Activated CD8-positive, alpha-beta memory T cell treated with anti-CD3 and anti-CD28 coated beads, Interleukin-2, amount 50 U/mL, for 1 hour (primary cell): ENCODE measurements around the gene SHISA6.
"Not testable (repeated sequence)": the region's sequence is repeated elsewhere in the genome, so short reads cannot be mapped to it uniquely, and the experiment has no call there.

Experiments used
- DNase-seq: peaks from one replicate; pipeline ENCODE4 v3.0.0-alpha.2; 2020; ENCODE audit errors: extremely low read depth

SHISA6 gene

GRCh38 chr17:11267999-11268575, 27.1 kb downstream of the SHISA6 start:
- DNase-seq: no peak

GRCh38 chr17:11269210-11269609, 28.2 kb downstream of the SHISA6 start:
- no peak for DNase-seq

DNA sequence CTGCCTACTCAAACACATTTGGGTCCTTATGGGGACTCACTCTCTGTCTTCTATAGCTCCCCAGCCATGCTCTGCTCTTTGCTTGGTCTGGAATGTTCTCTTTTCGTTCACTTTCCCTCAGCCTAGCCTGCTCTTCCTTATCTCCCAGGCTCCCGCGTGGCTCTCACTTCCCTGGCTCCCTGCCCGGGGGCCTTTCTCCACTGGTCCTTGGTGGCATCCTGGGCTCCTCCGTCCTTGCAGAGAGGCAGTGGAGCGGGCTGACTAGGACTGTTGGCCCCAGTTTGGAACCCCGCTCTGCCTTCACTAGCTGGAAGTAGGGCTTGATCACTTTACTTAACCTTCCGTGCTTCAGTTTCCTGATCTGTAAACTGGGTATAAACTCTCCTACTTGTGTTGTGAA, 31.2 kb downstream of the SHISA6 start:
- DNase-seq: no peak

DNA sequence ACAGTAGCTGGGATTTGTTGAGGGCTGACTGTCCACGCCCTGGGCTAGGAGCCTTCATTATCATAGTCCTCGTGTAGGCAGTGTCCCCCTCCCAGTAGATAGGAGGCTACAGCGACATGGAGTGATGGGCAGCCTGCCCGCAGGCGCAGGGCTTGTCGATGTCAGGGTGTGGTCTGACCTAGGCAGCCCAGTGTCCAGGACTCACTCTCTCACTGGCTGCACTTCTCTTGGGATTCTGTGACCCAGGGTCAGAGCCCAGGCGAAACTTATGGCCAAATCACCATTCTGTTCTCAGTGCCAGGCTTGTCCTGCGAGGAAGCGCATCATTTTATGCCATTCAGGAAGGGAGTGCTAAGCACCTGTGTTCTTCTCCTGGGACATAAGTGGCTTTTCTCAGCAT, 32.6 kb downstream of the SHISA6 start:
- DNase-seq: no peak

GRCh38 chr17:11274106-11274505, 33.1 kb downstream of the SHISA6 start:
- DNase-seq: no peak

- no peak for DNase-seq
These were observed 35.5 kb downstream of the SHISA6 start for GRCh38 chr17:11276486-11276885.

GRCh38 chr17:11278186-11278991, 37.4 kb downstream of the SHISA6 start:
- DNase-seq: no peak

DNA sequence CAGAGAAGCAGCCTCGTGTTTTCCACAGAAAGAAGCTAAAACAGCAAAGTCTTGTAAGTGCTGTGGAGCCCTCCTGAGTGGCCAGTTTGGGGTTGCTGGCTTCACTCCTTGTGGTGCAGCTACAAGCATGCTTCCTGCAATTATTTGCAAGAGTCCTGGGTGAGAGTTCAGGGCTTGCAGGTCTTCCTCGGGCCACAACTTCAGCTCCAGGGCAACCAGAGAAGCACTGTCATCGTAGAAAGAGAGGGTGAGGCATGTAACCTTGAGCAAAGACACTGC, 37.9 kb downstream of the SHISA6 start:
- no peak for DNase-seq

DNA sequence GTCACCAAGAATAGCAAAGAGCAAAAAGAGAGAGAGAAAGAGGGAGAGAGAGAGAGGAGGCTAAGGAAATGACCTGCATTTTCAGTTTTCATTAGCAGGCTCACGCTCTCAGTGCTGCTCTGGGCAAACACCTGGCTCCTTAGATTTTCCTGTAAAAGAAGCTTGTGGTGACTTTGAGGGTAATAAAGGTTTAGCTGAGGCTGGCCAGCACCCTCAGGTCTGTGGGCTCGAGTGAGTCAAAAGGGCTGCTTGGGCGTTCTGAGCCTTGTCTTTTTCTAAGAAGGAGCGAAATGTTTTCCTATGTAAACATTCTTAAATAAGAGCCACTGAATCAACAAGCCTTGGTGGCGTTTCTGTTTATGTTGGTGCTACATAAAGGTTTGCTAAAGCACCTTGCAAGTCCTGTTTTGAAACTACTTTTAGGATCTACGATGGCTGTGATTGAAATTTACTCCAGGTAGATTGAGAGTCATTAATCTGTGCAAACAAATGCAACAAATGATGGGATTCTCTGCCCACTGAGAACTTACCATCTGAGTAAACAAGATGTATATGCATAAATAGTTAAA, 38.8 kb downstream of the SHISA6 start:
- DNase-seq: no peak

DNA sequence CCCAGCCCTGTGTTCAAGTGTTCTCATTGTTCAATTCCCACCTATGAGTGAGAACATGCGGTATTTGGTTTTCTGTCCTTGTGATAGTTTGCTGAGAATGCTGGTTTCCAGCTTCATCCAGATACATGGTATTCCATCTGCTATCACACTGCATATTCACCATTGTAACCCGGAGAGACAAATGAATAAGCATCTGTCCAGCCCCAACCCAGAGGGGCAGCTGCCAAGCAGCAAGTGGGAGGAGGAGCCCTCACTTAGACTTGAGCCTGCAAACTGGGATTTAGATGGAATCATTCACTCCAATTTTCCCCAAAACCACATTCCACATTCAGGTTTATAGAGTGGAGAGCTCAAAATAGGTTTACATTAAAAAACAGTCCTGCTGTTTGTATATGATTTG, 41.6 kb downstream of the SHISA6 start:
- DNase-seq: no peak

- DNase-seq: no peak
These were observed 43.8 kb downstream of the SHISA6 start for GRCh38 chr17:11284811-11285210.

GRCh38 chr17:11285946-11286345, 44.9 kb downstream of the SHISA6 start:
- DNase-seq: no peak

GRCh38 chr17:11287791-11288190, 46.8 kb downstream of the SHISA6 start:
- DNase-seq: no peak

- no peak for DNase-seq
These were observed 49.8 kb downstream of the SHISA6 start for GRCh38 chr17:11290814-11291213.

- no peak for DNase-seq
These were observed 51.5 kb downstream of the SHISA6 start for GRCh38 chr17:11292491-11292890.

DNA sequence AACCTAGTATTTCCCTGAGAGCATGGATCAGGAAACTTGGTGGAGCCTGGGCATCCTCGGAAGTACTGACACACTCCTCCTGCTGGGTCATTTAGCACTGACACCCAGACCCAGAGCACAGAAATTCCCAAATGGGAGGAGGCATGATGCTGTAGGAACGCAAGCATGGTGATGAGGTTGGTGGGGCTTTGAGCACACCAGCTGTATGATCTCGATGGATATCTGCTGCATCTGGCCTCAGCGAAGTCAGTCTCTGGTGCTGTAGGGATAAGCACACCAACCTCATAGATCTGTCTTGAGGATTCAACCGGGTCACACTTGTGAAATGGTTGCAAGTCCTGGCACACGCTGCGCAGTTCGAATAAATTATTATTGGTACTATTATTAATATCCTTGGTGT, 52.5 kb downstream of the SHISA6 start:
- no peak for DNase-seq

- no peak for DNase-seq
These were observed 53.8 kb downstream of the SHISA6 start for GRCh38 chr17:11294826-11295225.

- DNase-seq: no peak
These were observed 56.0 kb downstream of the SHISA6 start for GRCh38 chr17:11296994-11297393.

DNA sequence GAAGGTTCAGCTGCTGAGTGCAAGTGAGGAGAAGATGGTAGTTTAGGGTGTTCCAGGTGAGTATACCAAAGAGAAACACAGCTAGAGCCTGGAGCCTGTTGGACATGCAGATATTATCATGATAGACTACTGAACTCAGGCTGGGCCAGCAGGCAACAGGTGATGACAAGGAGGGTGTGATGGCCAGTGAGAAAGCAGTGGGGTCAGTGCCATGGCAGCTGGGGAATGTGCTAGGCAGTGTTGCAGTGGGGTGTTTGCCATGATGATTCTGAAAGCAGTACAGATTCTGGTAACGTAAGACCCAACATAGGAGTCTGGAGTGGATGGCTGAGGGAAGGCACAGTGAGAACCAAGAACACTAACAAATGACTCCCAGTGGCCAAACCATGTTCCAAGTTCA, 57.4 kb downstream of the SHISA6 start:
- DNase-seq: no peak

GRCh38 chr17:11300201-11300600, 59.2 kb downstream of the SHISA6 start:
- DNase-seq: no peak

DNA sequence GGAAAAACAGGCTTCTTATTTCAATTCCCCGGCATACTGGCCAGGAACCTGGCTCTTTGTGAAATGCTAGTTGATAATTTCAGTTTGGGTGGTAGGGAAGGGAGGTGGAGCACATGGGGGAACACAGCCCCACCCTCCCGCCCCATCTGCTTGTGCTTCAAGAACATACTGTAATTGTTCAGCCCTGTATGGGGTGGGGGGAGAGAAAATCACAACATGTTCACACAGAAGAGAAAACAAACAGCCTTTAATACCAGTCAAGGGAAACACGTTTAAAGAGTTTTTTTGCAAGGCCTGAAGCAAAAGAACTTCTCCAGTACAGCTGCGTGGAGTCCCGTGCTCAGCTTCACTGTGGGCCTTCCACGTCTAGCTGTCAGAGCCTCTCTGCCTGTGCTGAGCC, 59.7 kb downstream of the SHISA6 start:
- no peak for DNase-seq

DNA sequence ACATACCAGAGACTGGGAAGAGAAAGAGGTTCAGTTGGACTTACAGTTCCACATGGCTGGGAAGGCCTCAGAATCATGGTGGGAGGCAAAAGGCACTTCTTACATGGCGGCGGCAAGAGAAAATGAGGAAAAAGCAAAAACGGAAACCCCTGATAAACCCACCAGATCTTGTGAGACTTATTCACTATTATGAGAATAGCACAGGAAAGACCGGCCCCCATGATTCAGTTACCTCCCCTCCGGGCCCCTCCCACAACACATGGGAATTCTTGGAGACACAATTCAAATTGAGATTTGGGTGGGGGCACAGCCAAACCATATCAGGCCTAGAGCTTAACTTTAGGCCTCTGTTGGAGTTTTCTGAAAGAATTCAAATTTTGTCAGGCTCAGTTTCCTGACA, 60.9 kb downstream of the SHISA6 start:
- not testable (repeated sequence) for DNase-seq

GRCh38 chr17:11302401-11303186, 61.6 kb downstream of the SHISA6 start:
- DNase-seq: no peak
